Measurements from ENCODE around the gene AUTS2. TPM values are rescaled to one million over a fixed set of nuclear protein-coding genes. Genes with fewer than 3 reads are reported as not detected.

AUTS2 gene
- total and polyA plus RNA-seq, 2 experiments from 2014 or later = 32.0 to 91.0 TPM

GRCh38 chr7:69882269-69882668 lies 284.0 kb downstream of the AUTS2 start:
- H3K4me1 ChIP-seq (ENCODE audit: insufficient read depth) = no peaks in the 10 kb centered on the region
- no peaks in the 10 kb centered on the region for H3K9me2 ChIP-seq (ENCODE audit: insufficient read depth)
- no peaks in the 10 kb centered on the region for H3F3A ChIP-seq (replicated peaks; ENCODE audit: low read depth)
- H3K27ac ChIP-seq (ENCODE audit: low read depth) = no peak overlapping the region
- H3K4me3 ChIP-seq = no peak overlapping the region
- DNase-seq (ENCODE audit: low spot score) (no peak), ATAC-seq (no peak)
- Mint-ChIP-seq H3K36me3 (ENCODE audit: low read depth) (no peaks in the 10 kb centered on the region), H3K4me1 (no peaks in the 10 kb centered on the region; the same call in 2 of the 3 replicates), H3K9me3 (no peaks in the 10 kb centered on the region), H3K27ac (no peak overlapping the region), H3K4me3 (no peak overlapping the region), H3K27me3 (ENCODE audit: insufficient read depth, low read depth, poor library complexity) (no peaks in the 10 kb centered on the region)
- no peak overlapping the region for H2AFZ ChIP-seq
- no peaks in the 10 kb centered on the region; the same call in 1 of the 2 replicates for H4K20me1 ChIP-seq (replicated peaks; ENCODE audit: insufficient read depth)
- no peaks in the 10 kb centered on the region for H3K27me3 ChIP-seq (ENCODE audit: insufficient read depth)
- H3K79me2 ChIP-seq (replicated peaks; ENCODE audit: insufficient read depth) = no peaks in the 10 kb centered on the region
- no peaks in the 10 kb centered on the region for H3K36me3 ChIP-seq (ENCODE audit: insufficient read depth)
- TF ChIP-seq EZH2phosphoT487 (IDR thresholded peaks at IDR 0.05; ENCODE audit: unreplicated experiment) (no peak), ZNF331 (CRISPR knock-in tag; IDR thresholded peaks at IDR 0.05; ENCODE audit: low read depth) (no peak)
- no peak overlapping the region for H3K4me2 ChIP-seq

- Mint-ChIP-seq H3K9me3 (no peaks in the 10 kb centered on the region), H3K27ac (no peak overlapping the region)
Observed at GRCh38 chr7:69883399-69883891, 285.2 kb downstream of the AUTS2 start.

GRCh38 chr7:69885431-69885830 lies 287.2 kb downstream of the AUTS2 start:
- H3K36me3 Mint-ChIP-seq (ENCODE audit: low read depth) = no peaks in the 10 kb centered on the region
- Histone ChIP-seq H3K9me2 (ENCODE audit: insufficient read depth) (no peaks in the 10 kb centered on the region), H3K79me2 (replicated peaks; ENCODE audit: insufficient read depth) (no peaks in the 10 kb centered on the region), H2AFZ (no peak overlapping the region), H3K27ac (ENCODE audit: low read depth) (no peak overlapping the region), H3K27me3 (ENCODE audit: insufficient read depth) (no peaks in the 10 kb centered on the region), H3K4me1 (ENCODE audit: insufficient read depth) (no peaks in the 10 kb centered on the region), H3K4me2 (no peak overlapping the region), H4K20me1 (replicated peaks; ENCODE audit: insufficient read depth) (no peaks in the 10 kb centered on the region; the same call in 1 of the 2 replicates), H3K4me3 (no peak overlapping the region), H3K36me3 (ENCODE audit: insufficient read depth) (no peaks in the 10 kb centered on the region), H3F3A (replicated peaks; ENCODE audit: low read depth) (no peaks in the 10 kb centered on the region)
- no peak overlapping the region for H3K4me3 Mint-ChIP-seq
- H3K27me3 Mint-ChIP-seq (ENCODE audit: insufficient read depth, low read depth, poor library complexity) = peaks cover 3% of the 10 kb centered on the region
- no peak for DNase-seq (ENCODE audit: low spot score)
- no peaks in the 10 kb centered on the region for H3K4me1 Mint-ChIP-seq
- no peaks in the 10 kb centered on the region for H3K9me3 Mint-ChIP-seq
- no peak overlapping the region for H3K27ac Mint-ChIP-seq
- ATAC-seq = no peak
- TF ChIP-seq POLR2AphosphoS5 (IDR thresholded peaks at IDR 0.05; ENCODE audit: low read depth) (no peak), JUNB (IDR thresholded peaks at IDR 0.05; ENCODE audit: unreplicated experiment) (no peak), ETS1 (IDR thresholded peaks at IDR 0.05) (no peak), REST (IDR thresholded peaks at IDR 0.05; ENCODE audit: unreplicated experiment) (no peak), EZH2phosphoT487 (IDR thresholded peaks at IDR 0.05; ENCODE audit: unreplicated experiment) (no peak), CREB1 (CRISPR knock-in tag; IDR thresholded peaks at IDR 0.05; ENCODE audit: low read depth) (no peak), NANOG (IDR thresholded peaks at IDR 0.05; ENCODE audit: borderline replicate concordance) (no peak), STAT1 (IDR thresholded peaks at IDR 0.05; ENCODE audit: unreplicated experiment) (no peak)

More at GRCh38 chr7:69883399-69883891, 285.2 kb downstream of the AUTS2 start:
- H3K27me3 Mint-ChIP-seq (ENCODE audit: insufficient read depth, low read depth, poor library complexity) = peaks cover 3% of the 10 kb centered on the region
- no peaks in the 10 kb centered on the region for H3K9me2 ChIP-seq (ENCODE audit: insufficient read depth)
- H3K4me3 Mint-ChIP-seq = no peak overlapping the region
- H3K36me3 Mint-ChIP-seq (ENCODE audit: low read depth) = no peaks in the 10 kb centered on the region
- H3F3A ChIP-seq (replicated peaks; ENCODE audit: low read depth) = no peaks in the 10 kb centered on the region
- no peak for DNase-seq (ENCODE audit: low spot score)
- TF ChIP-seq JUNB (IDR thresholded peaks at IDR 0.05; ENCODE audit: unreplicated experiment) = no peak
- no peak for TF ChIP-seq ZNF331 (CRISPR knock-in tag; IDR thresholded peaks at IDR 0.05; ENCODE audit: low read depth)
- ATAC-seq = no peak
- no peaks in the 10 kb centered on the region for H3K79me2 ChIP-seq (replicated peaks; ENCODE audit: insufficient read depth)
- no peak overlapping the region for H3K27ac ChIP-seq (ENCODE audit: low read depth)
- H3K4me1 ChIP-seq (ENCODE audit: insufficient read depth) = no peaks in the 10 kb centered on the region
- no peak overlapping the region for H3K4me2 ChIP-seq
- H3K4me3 ChIP-seq = no peak overlapping the region
- no peaks in the 10 kb centered on the region for H3K27me3 ChIP-seq (ENCODE audit: insufficient read depth)
- no peaks in the 10 kb centered on the region for H3K36me3 ChIP-seq (ENCODE audit: insufficient read depth)
- H4K20me1 ChIP-seq (replicated peaks; ENCODE audit: insufficient read depth) = no peaks in the 10 kb centered on the region; the same call in 1 of the 2 replicates
- H3K4me1 Mint-ChIP-seq = no peaks in the 10 kb centered on the region
- H2AFZ ChIP-seq = no peak overlapping the region

Measured in GM23338 (cell line).